Prostate gland (tissue), 2 donors: ENCODE results near the gene PRG3.

ENCODE experiments used
- POLR2AphosphoS5 ChIP-seq: sonication (generic); formaldehyde crosslinking; IDR thresholded peaks from one replicate; pipeline ENCODE4 v1.6.1; 2017; ENCODE audit warnings: antibody characterized with exemption
- TF ChIP-seq, protein P1 (sequence below), 4 experiments: fragments of 200-600 bp in 2 of 4; fragments of 450-650 bp in 2 of 4; sonication (generic) in 2 of 4; IDR thresholded peaks; 1 replicate in 3 of 4; 2 replicates in 1 of 4; pipeline ENCODE4 v1.5.1; 2016 to 2019; ENCODE audit warnings: antibody characterized with exemption in 4 of 4, mild to moderate bottlenecking in 2 of 4, moderate library complexity in 2 of 4

DNA sequence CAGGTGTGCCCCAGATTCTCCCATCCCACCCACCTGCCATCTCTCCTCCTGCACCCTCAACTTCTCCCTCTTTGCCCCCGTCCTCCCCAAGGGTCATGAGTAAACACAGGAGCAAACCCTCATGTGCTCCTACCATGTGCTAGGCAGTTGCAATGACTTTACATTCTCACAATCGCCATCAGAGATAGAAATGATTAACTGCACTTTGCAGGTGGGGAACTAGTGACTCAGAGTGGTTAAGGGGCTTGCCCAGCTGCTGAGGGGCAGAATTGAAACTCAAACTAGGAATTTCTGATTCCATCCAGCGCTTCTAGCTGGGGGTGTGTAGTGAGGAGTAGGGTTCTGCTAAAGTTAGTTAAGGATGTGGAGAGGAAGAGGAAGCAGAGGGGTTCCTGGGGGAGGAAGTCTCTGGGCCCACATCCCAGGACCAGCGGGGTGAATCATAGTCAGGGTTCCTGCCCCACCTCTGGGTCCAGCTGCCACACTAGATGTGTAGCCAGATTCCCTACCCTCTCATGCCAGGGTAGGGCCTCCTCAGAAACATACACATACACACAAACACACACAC is 25.5 kb upstream of the PRG3 start:
- TF ChIP-seq, protein P1, sequence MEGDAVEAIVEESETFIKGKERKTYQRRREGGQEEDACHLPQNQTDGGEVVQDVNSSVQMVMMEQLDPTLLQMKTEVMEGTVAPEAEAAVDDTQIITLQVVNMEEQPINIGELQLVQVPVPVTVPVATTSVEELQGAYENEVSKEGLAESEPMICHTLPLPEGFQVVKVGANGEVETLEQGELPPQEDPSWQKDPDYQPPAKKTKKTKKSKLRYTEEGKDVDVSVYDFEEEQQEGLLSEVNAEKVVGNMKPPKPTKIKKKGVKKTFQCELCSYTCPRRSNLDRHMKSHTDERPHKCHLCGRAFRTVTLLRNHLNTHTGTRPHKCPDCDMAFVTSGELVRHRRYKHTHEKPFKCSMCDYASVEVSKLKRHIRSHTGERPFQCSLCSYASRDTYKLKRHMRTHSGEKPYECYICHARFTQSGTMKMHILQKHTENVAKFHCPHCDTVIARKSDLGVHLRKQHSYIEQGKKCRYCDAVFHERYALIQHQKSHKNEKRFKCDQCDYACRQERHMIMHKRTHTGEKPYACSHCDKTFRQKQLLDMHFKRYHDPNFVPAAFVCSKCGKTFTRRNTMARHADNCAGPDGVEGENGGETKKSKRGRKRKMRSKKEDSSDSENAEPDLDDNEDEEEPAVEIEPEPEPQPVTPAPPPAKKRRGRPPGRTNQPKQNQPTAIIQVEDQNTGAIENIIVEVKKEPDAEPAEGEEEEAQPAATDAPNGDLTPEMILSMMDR (IDR thresholded peaks at IDR 0.05), result no peak
- TF ChIP-seq POLR2AphosphoS5, result no peak
